Endothelial cell of umbilical vein (primary cell): ENCODE results near the gene FOS. TPM values are rescaled to one million over a fixed set of nuclear protein-coding genes. Genes with fewer than 3 reads are reported as not detected.

Experiments used
- BruUV-seq: library from RNA; stranded (reverse); fragments of 400-500 nt; replicated peaks from 2 replicates; lab custom pipeline; 2021; lab: Mats Ljungman, UMichigan
- CTCF ChIA-PET: fragments of 300-600, 350-600 bp; sonication (Branson Sonifier 250); formaldehyde crosslinking; loops from one replicate; lab custom pipeline; 2021; ENCODE audit warnings: antibody characterized with exemption, inconsistent platforms; lab: Charles Lee
- POLR2A ChIA-PET: fragments of 300-600, 350-600 bp; sonication (Branson Sonifier 250); formaldehyde crosslinking; loops from one replicate; lab custom pipeline; 2021; ENCODE audit warnings: antibody characterized with exemption, inconsistent platforms; lab: Charles Lee
- DNase-seq: peaks from one replicate; pipeline ENCODE4 v3.0.0-alpha.2; 2011; ENCODE audit warnings: low read depth, low spot score
- FAIRE-seq: peaks from 2 replicates; lab custom pipeline; 2011; peaks lifted over from hg19 to GRCh38; lab: Jason Lieb, UNC
- H2AFZ ChIP-seq: 2 replicates; pipeline ENCODE4 v1.6.0; 2012; ENCODE audit warnings: low read depth, low read length, control low read depth, inconsistent platforms
- H3K27ac ChIP-seq: 2 replicates; pipeline ENCODE4 v1.5.1; 2011; ENCODE audit warnings: low read depth, mild to moderate bottlenecking, control low read depth, low read length, moderate library complexity; ENCODE audit not compliant: insufficient read depth
- H3K27me3 ChIP-seq, 2 experiments: 2 replicates each; pipeline versions ENCODE4 v1.6.0 to v1.6.1; 2011; ENCODE audit warnings: low read length in 2 of 2, mixed read lengths in 1 of 2; ENCODE audit not compliant: control insufficient read depth in 2 of 2, insufficient read depth in 2 of 2
- H3K36me3 ChIP-seq, 2 experiments: 2 replicates in 1 of 2; 3 replicates in 1 of 2; pipeline ENCODE4 v1.5.1; 2011; ENCODE audit warnings: low read length in 2 of 2, mild to moderate bottlenecking in 1 of 2, moderate library complexity in 1 of 2; ENCODE audit not compliant: control insufficient read depth in 2 of 2, insufficient read depth in 2 of 2; ENCODE audit errors: extremely low read depth in 1 of 2
- H3K4me1 ChIP-seq: 3 replicates; pipeline ENCODE4 v1.5.1; 2011; ENCODE audit warnings: mild to moderate bottlenecking, low read length; ENCODE audit not compliant: control insufficient read depth, insufficient read depth; ENCODE audit errors: extremely low read depth
- H3K4me2 ChIP-seq: 2 replicates; pipeline ENCODE4 v1.6.1; 2011; ENCODE audit warnings: low read length, control low read depth, mixed read lengths; ENCODE audit not compliant: insufficient read depth
- H3K4me3 ChIP-seq, 3 experiments: fragments of 200-600 bp in 1 of 3; sonication (generic), shearing (Covaris generic) in 1 of 3; replicated peaks in 1 of 3; 2 replicates each; pipeline ENCODE4 v1.5.1; 2011 to 2016; ENCODE audit warnings: control low read depth in 3 of 3, low read length in 3 of 3, mild to moderate bottlenecking in 2 of 3, inconsistent platforms in 1 of 3, low read depth in 1 of 3, moderate library complexity in 1 of 3; ENCODE audit not compliant: insufficient read depth in 1 of 3
- H3K79me2 ChIP-seq: 2 replicates; pipeline ENCODE4 v1.6.0; 2012; ENCODE audit warnings: low read length, inconsistent platforms; ENCODE audit not compliant: control insufficient read depth, insufficient read depth
- H3K9ac ChIP-seq: replicated peaks from 2 replicates; pipeline ENCODE3; 2011; ENCODE audit warnings: low read length, control low read depth; ENCODE audit not compliant: insufficient read depth; ENCODE audit errors: extremely low read depth
- H3K9me1 ChIP-seq: replicated peaks from 3 replicates; pipeline ENCODE4 v1.6.0; 2011; ENCODE audit warnings: mild to moderate bottlenecking, low read length; ENCODE audit not compliant: control insufficient read depth, insufficient read depth; ENCODE audit errors: extremely low read depth
- H3K9me3 ChIP-seq: replicated peaks from 2 replicates; pipeline ENCODE4 v1.5.1; 2012; ENCODE audit warnings: low read length, inconsistent platforms; ENCODE audit not compliant: control insufficient read depth, insufficient read depth
- H4K20me1 ChIP-seq: replicated peaks from 2 replicates; pipeline ENCODE3; 2011; ENCODE audit warnings: mild to moderate bottlenecking, low read length; ENCODE audit not compliant: control insufficient read depth, insufficient read depth; ENCODE audit errors: extremely low read depth
- EZH2 ChIP-seq: IDR thresholded peaks from 2 replicates; pipeline ENCODE4 v1.6.1; 2012; ENCODE audit warnings: borderline replicate concordance, low read depth, mild to moderate bottlenecking, moderate library complexity, low read length, inconsistent platforms; ENCODE audit not compliant: severe bottlenecking
- FOS ChIP-seq: IDR thresholded peaks from 2 replicates; pipeline ENCODE4 v1.6.1; 2011; ENCODE audit warnings: mild to moderate bottlenecking, low read length, moderate library complexity, borderline replicate concordance; ENCODE audit not compliant: insufficient read depth
- GATA2 ChIP-seq: IDR thresholded peaks from 2 replicates; pipeline ENCODE4 v1.7.0; 2011; ENCODE audit warnings: low read depth, mild to moderate bottlenecking, moderate library complexity, mixed read lengths, low read length; ENCODE audit not compliant: insufficient read length, insufficient read depth
- JUN ChIP-seq: IDR thresholded peaks from 2 replicates; pipeline ENCODE4 v1.6.1; 2011; ENCODE audit warnings: borderline replicate concordance, low read depth; ENCODE audit not compliant: insufficient read length, insufficient read depth
- MYC ChIP-seq: IDR thresholded peaks from one replicate; pipeline ENCODE4 v1.6.1; 2011; ENCODE audit warnings: mild to moderate bottlenecking, low read depth, low read length
- POLR2A ChIP-seq: IDR thresholded peaks from 2 replicates; pipeline ENCODE4 v1.6.1; 2012; ENCODE audit warnings: low read depth, mild to moderate bottlenecking, control low read depth, low read length
- POLR2AphosphoS5 ChIP-seq: IDR thresholded peaks from 2 replicates; pipeline ENCODE4 v1.6.1; 2012; ENCODE audit warnings: low read depth, mild to moderate bottlenecking, control low read depth, low read length, moderate library complexity; ENCODE audit not compliant: insufficient read depth
- dilution Hi-C: fragments of 300-500 bp; cut with MboI; formaldehyde crosslinking; loops from one replicate; pipeline ENCODE4 v1.15.0; 2019; ENCODE audit warnings: low sequenced_read_pairs; ENCODE audit not compliant: extremely low pct_ligation_motif_present
- intact Hi-C: fragments of 100-400 bp; cut with micrococcal nuclease; formaldehyde crosslinking; loops from one replicate; pipeline ENCODE4 v1.10.0; 2022
- polyA plus RNA-seq, 4 experiments: library from polyadenylated mRNA; depleted of rRNA in 3 of 4; stranded (reverse) in 3 of 4; unstranded in 1 of 4; fragments of >200 nt; gene quantifications; 2 replicates each; pipeline versions ENCODE4 v1.2.1 to v1.2.3, GENCODE V29; 2011 to 2012; ENCODE audit warnings: missing spikeins in 1 of 4
- total RNA-seq: library from RNA; stranded (reverse); gene quantifications from 2 replicates; pipeline ENCODE4 v1.2.3, GENCODE V29; 2021
- TF ChIP-seq, protein P1 (sequence below), 2 donors: IDR thresholded peaks; 1 replicate in 1 of 2; 2 replicates in 1 of 2; pipeline ENCODE4 v1.5.1; 2011; ENCODE audit warnings: low read length in 2 of 2, mild to moderate bottlenecking in 2 of 2, moderate library complexity in 2 of 2, control low read depth in 1 of 2, inconsistent platforms in 1 of 2, low read depth in 1 of 2; ENCODE audit not compliant: insufficient read depth in 1 of 2; ENCODE audit errors: extremely low read depth in 1 of 2
- TF ChIP-seq, protein P2 (sequence below): IDR thresholded peaks from 2 replicates; pipeline ENCODE4 v1.6.1; 2011; ENCODE audit not compliant: insufficient read depth, insufficient read length

The FOS gene
- total and polyA plus RNA-seq, 2 donors (not counting 3 experiments of a cell fraction or from before 2014, with no cell fraction given): 9.2 to 41.6 TPM

- no TSS peak for BruUV-seq
- dilution Hi-C loops: no loop called here
- intact Hi-C loops: no loop called here
These were observed 40.4 kb downstream of the FOS start for GRCh38 chr14:75319021-75319420.

More at GRCh38 chr14:75319021-75319420, 40.4 kb downstream of the FOS start:
- H3K79me2 ChIP-seq: no peaks in the 10 kb centered on the region
- H3K4me3 ChIP-seq: no peak overlapping the region
- H3K9ac ChIP-seq: no peak overlapping the region
- POLR2A ChIA-PET: no interaction called here
- peaks cover 7 to 14% of the 10 kb centered on the region in 2 experiments for H3K27me3 ChIP-seq
- CTCF ChIA-PET: interaction anchor here (0.8 to 5.3 kb wide), 4 partner anchors 11 to 242 kb away, joined by 3 to 21 read pairs (median 4); no protein-coding TSS in a partner anchor
- H3K4me1 ChIP-seq: no peaks in the 10 kb centered on the region
- no peak for TF ChIP-seq GATA2
- TF ChIP-seq, protein P1, sequence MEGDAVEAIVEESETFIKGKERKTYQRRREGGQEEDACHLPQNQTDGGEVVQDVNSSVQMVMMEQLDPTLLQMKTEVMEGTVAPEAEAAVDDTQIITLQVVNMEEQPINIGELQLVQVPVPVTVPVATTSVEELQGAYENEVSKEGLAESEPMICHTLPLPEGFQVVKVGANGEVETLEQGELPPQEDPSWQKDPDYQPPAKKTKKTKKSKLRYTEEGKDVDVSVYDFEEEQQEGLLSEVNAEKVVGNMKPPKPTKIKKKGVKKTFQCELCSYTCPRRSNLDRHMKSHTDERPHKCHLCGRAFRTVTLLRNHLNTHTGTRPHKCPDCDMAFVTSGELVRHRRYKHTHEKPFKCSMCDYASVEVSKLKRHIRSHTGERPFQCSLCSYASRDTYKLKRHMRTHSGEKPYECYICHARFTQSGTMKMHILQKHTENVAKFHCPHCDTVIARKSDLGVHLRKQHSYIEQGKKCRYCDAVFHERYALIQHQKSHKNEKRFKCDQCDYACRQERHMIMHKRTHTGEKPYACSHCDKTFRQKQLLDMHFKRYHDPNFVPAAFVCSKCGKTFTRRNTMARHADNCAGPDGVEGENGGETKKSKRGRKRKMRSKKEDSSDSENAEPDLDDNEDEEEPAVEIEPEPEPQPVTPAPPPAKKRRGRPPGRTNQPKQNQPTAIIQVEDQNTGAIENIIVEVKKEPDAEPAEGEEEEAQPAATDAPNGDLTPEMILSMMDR (IDR thresholded peaks at IDR 0.05; ENCODE audit: extremely low read depth in 1 of 2, insufficient read depth in 1 of 2, low read depth in 1 of 2, low read length in 2 of 2): no peak
- TF ChIP-seq FOS: no peak
- no peak for TF ChIP-seq MYC
- no peak for TF ChIP-seq POLR2A
- TF ChIP-seq JUN: no peak
- TF ChIP-seq EZH2: no peak
- TF ChIP-seq POLR2AphosphoS5: no peak
- TF ChIP-seq, protein P2, sequence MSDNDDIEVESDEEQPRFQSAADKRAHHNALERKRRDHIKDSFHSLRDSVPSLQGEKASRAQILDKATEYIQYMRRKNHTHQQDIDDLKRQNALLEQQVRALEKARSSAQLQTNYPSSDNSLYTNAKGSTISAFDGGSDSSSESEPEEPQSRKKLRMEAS: no peak
- H3K4me2 ChIP-seq: no peak overlapping the region
- H2AFZ ChIP-seq: no peak overlapping the region
- no peaks in the 10 kb centered on the region for H3K9me1 ChIP-seq
- no peaks in the 10 kb centered on the region for H4K20me1 ChIP-seq
- FAIRE-seq: no peak
- no peak for DNase-seq
- no peak overlapping the region for H3K27ac ChIP-seq
- H3K36me3 ChIP-seq: no peaks in the 10 kb centered on the region
- no peaks in the 10 kb centered on the region for H3K9me3 ChIP-seq
